Caco-2 (cell line): Measurements from ENCODE around the gene OR6Y1. TPM values are rescaled to one million over a fixed set of nuclear protein-coding genes. Genes with fewer than 3 reads are reported as not detected.

Source experiments
- BruUV-seq: library from RNA; stranded (reverse); fragments of 400-500 nt; replicated peaks from 2 replicates; lab custom pipeline; 2021; lab: Mats Ljungman, UMichigan
- CTCF ChIA-PET: fragments of 300-600 bp; sonication (Branson Sonifier 250); formaldehyde crosslinking; loops from one replicate; lab custom pipeline; 2022; ENCODE audit warnings: antibody characterized with exemption; lab: Charles Lee
- POLR2A ChIA-PET: fragments of 300-600 bp; sonication (Branson Sonifier 250); formaldehyde crosslinking; loops from one replicate; lab custom pipeline; 2022; ENCODE audit warnings: antibody characterized with exemption; lab: Charles Lee
- DNase-seq, 2 experiments: peaks; one replicate each; pipeline versions ENCODE4 v3.0.0 to v3.0.0-alpha.2; 2020 to 2022
- H3K27me3 ChIP-seq: replicated peaks from 2 replicates; pipeline ENCODE4 v1.6.0; 2011; ENCODE audit warnings: low read length; ENCODE audit not compliant: control insufficient read depth, insufficient read depth
- H3K36me3 ChIP-seq: 2 replicates; pipeline ENCODE4 v1.5.1; 2011; ENCODE audit warnings: low read length; ENCODE audit not compliant: control insufficient read depth, insufficient read depth
- H3K4me1 ChIP-seq: fragments of 250-450 bp; sonication (Bioruptor Pico); 2 replicates; pipeline ENCODE4 v1.5.1; 2020; ENCODE audit warnings: mild to moderate bottlenecking
- H3K4me3 ChIP-seq: 2 replicates; pipeline ENCODE4 v1.5.1; 2011; ENCODE audit warnings: low read depth, mild to moderate bottlenecking, control low read depth, low read length
- H3K9me3 ChIP-seq: fragments of 250-450 bp; sonication (Bioruptor Pico); 2 replicates; pipeline ENCODE4 v1.5.1; 2020; ENCODE audit warnings: mild to moderate bottlenecking, moderate library complexity
- H3K27ac Mint-ChIP-seq: one replicate; pipeline ENCODE4 v1.8.0; 2022; ENCODE audit warnings: mixed read lengths; ENCODE audit not compliant: unreplicated experiment
- H3K27me3 Mint-ChIP-seq: one replicate; pipeline ENCODE4 v1.8.0; 2022; ENCODE audit warnings: mixed read lengths; ENCODE audit not compliant: insufficient read depth, unreplicated experiment
- H3K36me3 Mint-ChIP-seq: one replicate; pipeline ENCODE4 v1.8.0; 2022; ENCODE audit warnings: mild to moderate bottlenecking, mixed read lengths; ENCODE audit not compliant: insufficient read depth, unreplicated experiment
- H3K4me1 Mint-ChIP-seq: one replicate; pipeline ENCODE4 v1.8.0; 2022; ENCODE audit warnings: low read depth, mixed read lengths; ENCODE audit not compliant: unreplicated experiment
- H3K4me3 Mint-ChIP-seq: one replicate; pipeline ENCODE4 v1.8.0; 2022; ENCODE audit warnings: mild to moderate bottlenecking, moderate library complexity, mixed read lengths; ENCODE audit not compliant: unreplicated experiment
- H3K9me3 Mint-ChIP-seq: one replicate; pipeline ENCODE4 v1.8.0; 2022; ENCODE audit warnings: mixed read lengths; ENCODE audit not compliant: unreplicated experiment
- intact Hi-C: fragments of 100-400 bp; cut with micrococcal nuclease; formaldehyde crosslinking; loops from one replicate; pipeline ENCODE4 v1.10.0; 2022; ENCODE audit not compliant: unreplicated experiment
- total RNA-seq: library from RNA; stranded (reverse); gene quantifications from 2 replicates; pipeline ENCODE4 v1.2.3, GENCODE V29; 2022
- TF ChIP-seq, protein P1 (sequence below), 2 experiments: fragments of 200-600 bp in 1 of 2; IDR thresholded peaks; 1 replicate in 1 of 2; 2 replicates in 1 of 2; pipeline versions ENCODE4 v1.5.1 to v1.8.0; 2011 to 2022; ENCODE audit warnings: antibody characterized with exemption in 1 of 2, control low read depth in 1 of 2, inconsistent platforms in 1 of 2, low read depth in 1 of 2, low read length in 1 of 2, mild to moderate bottlenecking in 1 of 2, moderate library complexity in 1 of 2; ENCODE audit not compliant: insufficient read depth in 1 of 2, severe bottlenecking in 1 of 2, unreplicated experiment in 1 of 2

Gene OR6Y1
- total RNA-seq, 1 experiment from 2014 or later: not detected

DNA sequence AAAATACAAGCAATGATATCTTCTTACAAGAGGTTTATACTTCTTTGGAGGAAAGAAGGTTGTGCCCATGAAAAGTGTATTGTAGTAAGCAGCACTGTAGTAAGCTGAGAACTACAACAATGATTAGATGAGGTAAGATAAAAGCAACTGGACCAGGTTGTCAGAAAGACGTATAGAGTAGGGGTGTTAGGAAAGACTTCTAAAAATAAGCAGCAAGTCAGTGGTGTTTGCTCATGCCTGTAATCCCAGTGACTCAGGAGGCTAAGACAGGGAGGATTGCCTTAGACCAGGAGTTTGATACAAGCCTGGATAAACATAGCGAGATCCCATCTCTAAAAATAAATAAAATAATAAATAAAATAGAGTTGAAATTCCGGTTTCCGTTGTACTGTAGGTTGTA, 29.8 kb upstream of the OR6Y1 start:
- intact Hi-C loops: no loop called here
- Mint-ChIP-seq H3K27me3 (no peaks in the 10 kb centered on the region), H3K4me3 (no peak overlapping the region), H3K9me3 (peaks cover 4% of the 10 kb centered on the region), H3K27ac (no peak overlapping the region), H3K36me3 (no peaks in the 10 kb centered on the region), H3K4me1 (no peaks in the 10 kb centered on the region)
- Histone ChIP-seq H3K4me1 (peaks cover 9% of the 10 kb centered on the region; the same call in 1 of the 2 replicates), H3K36me3 (no peaks in the 10 kb centered on the region), H3K27me3 (no peaks in the 10 kb centered on the region), H3K9me3 (peaks cover 3% of the 10 kb centered on the region; the same call in 1 of the 2 replicates), H3K4me3 (no peak overlapping the region)
- CTCF ChIA-PET: no interaction called here
- POLR2A ChIA-PET: no interaction called here
- no TSS peak for BruUV-seq
- TF ChIP-seq, protein P1, sequence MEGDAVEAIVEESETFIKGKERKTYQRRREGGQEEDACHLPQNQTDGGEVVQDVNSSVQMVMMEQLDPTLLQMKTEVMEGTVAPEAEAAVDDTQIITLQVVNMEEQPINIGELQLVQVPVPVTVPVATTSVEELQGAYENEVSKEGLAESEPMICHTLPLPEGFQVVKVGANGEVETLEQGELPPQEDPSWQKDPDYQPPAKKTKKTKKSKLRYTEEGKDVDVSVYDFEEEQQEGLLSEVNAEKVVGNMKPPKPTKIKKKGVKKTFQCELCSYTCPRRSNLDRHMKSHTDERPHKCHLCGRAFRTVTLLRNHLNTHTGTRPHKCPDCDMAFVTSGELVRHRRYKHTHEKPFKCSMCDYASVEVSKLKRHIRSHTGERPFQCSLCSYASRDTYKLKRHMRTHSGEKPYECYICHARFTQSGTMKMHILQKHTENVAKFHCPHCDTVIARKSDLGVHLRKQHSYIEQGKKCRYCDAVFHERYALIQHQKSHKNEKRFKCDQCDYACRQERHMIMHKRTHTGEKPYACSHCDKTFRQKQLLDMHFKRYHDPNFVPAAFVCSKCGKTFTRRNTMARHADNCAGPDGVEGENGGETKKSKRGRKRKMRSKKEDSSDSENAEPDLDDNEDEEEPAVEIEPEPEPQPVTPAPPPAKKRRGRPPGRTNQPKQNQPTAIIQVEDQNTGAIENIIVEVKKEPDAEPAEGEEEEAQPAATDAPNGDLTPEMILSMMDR (IDR thresholded peaks at IDR 0.05; ENCODE audit: insufficient read depth in 1 of 2, low read depth in 1 of 2, low read length in 1 of 2, severe bottlenecking in 1 of 2, unreplicated experiment in 1 of 2): no peak
- DNase-seq: no peak

DNA sequence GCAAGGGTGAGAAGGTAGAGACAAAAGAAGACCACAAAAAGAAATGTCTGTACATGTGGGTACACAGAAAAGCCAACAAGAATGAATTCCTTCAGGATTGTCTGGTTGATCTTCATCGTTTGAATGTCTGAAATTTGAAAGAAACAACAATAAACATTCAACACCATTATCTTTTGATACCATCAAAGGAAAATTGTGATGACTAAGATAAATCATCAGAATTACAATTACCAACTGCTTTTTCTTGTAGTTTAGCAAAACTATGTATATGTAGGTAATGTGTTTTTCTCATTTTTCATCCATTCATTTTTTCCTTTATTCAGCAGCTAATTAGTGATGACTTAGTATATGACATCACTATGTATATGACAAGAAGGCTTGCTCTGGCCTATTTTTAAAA, 25.5 kb upstream of the OR6Y1 start, which contains the start of gene OR10X1:
Gene OR10X1, minus strand, starts transcription at position 167 of the 400 bp plus-strand sequence. Its CDS starts 0 bp downstream, at position 167.
- no peaks in the 10 kb centered on the region for H3K27me3 Mint-ChIP-seq
- no peak within 1 kb of the TSS for H3K27ac Mint-ChIP-seq
- no peaks in the 10 kb centered on the region for H3K36me3 Mint-ChIP-seq
- Histone ChIP-seq H3K4me3 (no peak within 1 kb of the TSS), H3K9me3 (no peaks in the 10 kb centered on the region), H3K27me3 (no peaks in the 10 kb centered on the region), H3K4me1 (peaks cover 9% of the 10 kb centered on the region; the same call in 1 of the 2 replicates), H3K36me3 (no peaks in the 10 kb centered on the region)
- intact Hi-C loops: no loop called here
- TF ChIP-seq, protein P1 (IDR thresholded peaks at IDR 0.05; ENCODE audit: insufficient read depth in 1 of 2, low read depth in 1 of 2, low read length in 1 of 2, severe bottlenecking in 1 of 2, unreplicated experiment in 1 of 2): no peak
- no peak for DNase-seq
- ChIA-PET POLR2A (no interaction called here), CTCF (no interaction called here)
- H3K9me3 Mint-ChIP-seq: no peaks in the 10 kb centered on the region
- H3K4me1 Mint-ChIP-seq: no peaks in the 10 kb centered on the region
- no TSS peak for BruUV-seq
- no peak within 1 kb of the TSS for H3K4me3 Mint-ChIP-seq

DNA sequence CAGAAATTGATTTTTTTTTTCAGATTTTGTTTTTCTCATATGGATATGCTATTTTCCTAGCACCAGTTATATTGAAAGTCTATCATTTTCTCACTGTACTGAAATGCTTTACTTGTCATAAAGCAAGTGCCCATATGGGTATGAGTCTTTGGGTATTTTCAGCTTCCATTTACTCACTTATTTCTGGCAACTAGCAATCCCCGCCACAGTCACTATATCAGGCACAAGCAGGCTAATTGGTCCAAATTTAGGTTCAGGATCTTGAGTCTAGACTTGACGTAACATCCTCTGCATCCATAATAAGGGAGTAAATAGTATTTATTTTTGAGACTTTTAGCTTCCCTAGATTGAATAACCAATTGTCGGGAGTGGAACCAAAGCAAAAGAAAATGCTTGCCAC, 23.4 kb upstream of the OR6Y1 start:
- CTCF ChIA-PET: no interaction called here
- Mint-ChIP-seq H3K27ac (no peak overlapping the region), H3K27me3 (no peaks in the 10 kb centered on the region), H3K4me1 (no peaks in the 10 kb centered on the region), H3K36me3 (no peaks in the 10 kb centered on the region), H3K4me3 (no peak overlapping the region), H3K9me3 (no peaks in the 10 kb centered on the region)
- TF ChIP-seq, protein P1 (IDR thresholded peaks at IDR 0.05; ENCODE audit: insufficient read depth in 1 of 2, low read depth in 1 of 2, low read length in 1 of 2, severe bottlenecking in 1 of 2, unreplicated experiment in 1 of 2): no peak
- no TSS peak for BruUV-seq
- Histone ChIP-seq H3K9me3 (no peaks in the 10 kb centered on the region), H3K4me3 (no peak overlapping the region), H3K4me1 (peaks cover 9% of the 10 kb centered on the region; the same call in 1 of the 2 replicates), H3K27me3 (no peaks in the 10 kb centered on the region), H3K36me3 (no peaks in the 10 kb centered on the region)
- intact Hi-C loops: no loop called here
- POLR2A ChIA-PET: no interaction called here
- no peak for DNase-seq
